Islet precursor cell (in vitro differentiated cells): ENCODE measurements around the gene NPTN.
"Not testable (repeated sequence)": the region's sequence is repeated elsewhere in the genome, so short reads cannot be mapped to it uniquely, and the experiment has no call there.

Experiments
- DNase-seq: peaks from one replicate; pipeline ENCODE4 v3.0.0-alpha.2; 2018

NPTN gene

DNA sequence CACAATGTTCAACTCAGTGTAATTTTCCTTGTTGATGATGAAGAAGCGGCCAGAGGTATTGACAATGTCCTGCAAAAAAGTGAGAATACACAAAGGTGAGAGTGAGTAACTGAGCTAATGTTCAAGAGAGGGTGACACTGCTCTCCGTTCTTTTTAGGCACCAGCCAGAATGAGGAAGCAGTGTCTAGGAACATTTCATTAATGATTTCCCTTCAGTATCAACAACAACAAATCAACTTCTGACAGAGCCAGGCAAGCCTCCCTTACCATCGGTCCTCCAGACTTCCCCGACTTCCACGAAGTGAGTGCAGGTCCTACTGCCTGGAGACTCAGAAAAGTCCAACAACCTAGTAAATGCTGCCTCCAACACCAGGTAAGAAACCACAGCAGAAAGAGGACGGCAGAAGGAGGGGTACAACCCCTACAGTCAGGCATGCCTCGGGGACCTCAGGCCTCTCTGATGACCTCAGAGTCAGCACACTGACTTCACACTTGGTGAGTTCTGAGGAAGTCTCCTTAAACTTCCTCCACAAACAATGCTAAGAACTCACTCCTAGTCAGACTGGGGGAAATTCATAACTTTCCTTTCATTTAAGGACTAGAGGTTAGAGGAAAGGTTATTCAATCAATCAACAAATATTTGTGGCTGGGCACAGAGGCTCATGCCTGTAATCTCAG, 62.7 kb downstream of the NPTN start:
- DNase-seq, result no peak

DNA sequence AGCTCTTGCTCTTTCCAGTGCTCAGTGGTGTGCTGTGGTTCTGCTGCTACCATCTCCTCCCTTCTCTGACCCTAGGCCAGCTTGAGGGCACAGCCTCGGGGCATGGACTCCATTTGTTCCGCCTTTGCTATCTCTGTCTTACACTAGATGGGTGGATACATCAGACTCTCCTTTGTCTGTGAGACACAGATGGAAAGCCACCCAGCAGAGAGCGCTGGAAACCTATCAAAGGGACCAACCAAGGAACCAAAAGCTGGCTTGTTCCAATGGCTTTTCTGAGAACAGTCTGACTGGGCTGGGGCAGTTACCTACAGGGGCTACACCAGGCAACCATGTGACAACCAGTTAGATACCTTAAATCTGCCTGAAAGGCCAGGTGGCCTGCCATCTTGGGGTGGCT, 63.8 kb downstream of the NPTN start:
- DNase-seq, result no peak

DNA sequence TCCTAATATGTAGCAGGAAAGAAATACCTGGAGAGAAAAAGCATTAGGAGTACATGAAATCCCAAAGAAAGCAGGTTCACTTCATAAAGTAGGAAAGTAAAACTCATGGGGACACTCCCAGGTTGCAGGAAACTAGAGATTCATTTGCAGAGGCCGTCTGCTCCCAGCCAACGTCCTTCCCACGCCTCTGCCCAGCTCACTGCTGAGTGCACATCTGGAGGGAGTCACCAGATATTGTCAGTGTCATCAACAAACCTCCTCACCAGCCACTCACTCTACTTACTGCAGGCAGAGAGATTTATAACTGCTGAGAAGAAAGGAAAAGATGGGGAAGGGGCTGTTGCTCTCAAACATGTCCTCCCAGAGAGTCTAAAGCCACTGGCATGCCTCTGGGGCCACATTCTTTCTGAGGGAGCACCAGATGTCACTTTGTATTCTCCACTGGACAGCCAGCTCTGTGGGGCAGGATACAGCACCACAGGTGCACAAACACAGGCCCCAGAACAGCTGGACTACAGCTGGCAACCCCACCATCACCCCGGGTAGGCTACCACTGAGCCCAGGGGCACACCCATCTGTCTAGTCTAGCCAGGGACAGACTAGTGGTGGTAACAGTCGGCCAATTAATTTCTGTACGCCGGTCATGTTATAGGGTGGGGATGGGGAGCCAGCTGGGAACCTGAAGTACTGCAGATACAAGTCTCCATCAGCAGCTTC, 64.5 kb downstream of the NPTN start:
- no peak for DNase-seq

DNA sequence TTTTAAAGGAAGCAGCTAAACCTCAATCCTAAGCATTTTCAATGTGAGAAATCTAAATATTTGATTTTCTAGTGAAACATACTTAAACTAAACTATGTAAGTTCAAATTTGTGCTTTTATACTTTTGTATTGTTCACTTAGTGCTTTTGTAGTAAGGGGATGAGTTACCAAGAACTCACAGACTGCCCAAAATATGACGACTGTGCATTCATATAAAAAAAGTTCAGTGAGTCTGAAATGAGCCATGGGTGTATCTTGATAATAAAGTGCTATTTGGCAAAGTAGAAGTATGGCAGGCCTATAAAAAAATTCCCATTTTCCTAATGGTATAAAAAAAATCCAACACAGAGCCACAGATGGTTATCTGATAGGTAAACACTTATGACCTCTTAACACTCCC, 66.2 kb downstream of the NPTN start:
- no peak for DNase-seq

DNA sequence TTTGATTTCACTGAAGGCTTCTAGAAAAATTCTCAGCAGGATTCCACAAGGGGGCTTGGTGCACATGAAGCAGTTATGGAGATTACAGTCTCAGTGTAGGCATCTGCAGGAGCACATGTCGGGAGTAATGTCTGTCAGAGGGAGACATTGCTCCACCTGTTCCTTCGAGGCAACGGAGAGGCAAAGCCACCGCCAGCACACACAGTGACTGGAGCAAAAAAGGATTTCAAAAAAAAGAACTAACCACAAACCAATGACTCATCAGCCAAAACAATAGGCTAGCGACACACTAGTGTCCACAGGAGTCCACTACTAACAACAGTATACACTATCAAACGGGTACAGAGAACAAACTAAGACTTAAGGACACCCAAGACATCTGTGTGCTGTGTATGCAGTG, 68.9 kb downstream of the NPTN start:
- peak; percentile 66 for DNase-seq

DNA sequence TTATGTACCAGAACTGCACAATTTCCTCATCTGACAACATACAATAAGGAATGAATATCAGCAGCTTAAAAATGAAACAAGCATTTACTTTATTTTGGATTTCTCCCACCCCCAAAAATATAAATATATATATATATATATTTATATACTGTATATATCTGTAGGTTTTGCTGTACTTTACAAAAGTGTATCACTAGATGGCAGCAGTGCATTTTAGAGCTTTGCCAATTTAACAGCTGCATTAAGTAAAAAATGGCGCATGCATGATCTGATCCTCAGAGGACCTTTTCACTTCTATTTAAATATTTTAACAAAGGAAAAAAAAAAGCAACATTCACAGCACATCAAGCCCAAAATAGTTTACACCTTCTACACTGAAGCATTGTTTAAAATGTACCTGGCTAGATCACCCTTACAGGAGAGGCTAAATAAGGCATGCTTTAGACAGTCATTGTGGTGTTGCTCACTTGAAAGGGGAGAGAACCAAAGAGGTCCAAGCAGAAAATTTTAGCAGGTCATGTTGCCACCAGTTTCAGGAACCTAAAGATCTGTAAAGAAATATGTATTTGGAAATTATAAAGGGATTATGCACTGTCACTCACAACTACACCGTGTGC, 72.6 kb downstream of the NPTN start:
- no peak for DNase-seq

DNA sequence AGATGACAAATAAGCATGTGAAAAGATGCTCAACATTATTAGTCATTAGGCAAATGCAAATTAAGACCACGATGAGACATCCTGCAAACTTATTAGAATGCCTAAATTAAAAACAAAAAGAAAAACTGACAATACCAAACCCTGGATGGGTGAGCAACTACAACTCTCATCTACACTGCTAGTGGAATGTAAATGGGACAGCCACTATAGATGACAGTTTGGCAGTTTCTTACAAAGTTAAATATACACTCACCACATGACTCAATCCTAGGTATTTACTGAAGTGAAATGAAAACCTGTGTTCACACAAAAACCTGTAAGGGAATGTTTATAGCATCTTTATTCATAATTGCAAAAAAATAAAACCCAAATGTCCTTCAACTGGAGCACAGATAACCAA, 74.7 kb downstream of the NPTN start:
- DNase-seq, result no peak

DNA sequence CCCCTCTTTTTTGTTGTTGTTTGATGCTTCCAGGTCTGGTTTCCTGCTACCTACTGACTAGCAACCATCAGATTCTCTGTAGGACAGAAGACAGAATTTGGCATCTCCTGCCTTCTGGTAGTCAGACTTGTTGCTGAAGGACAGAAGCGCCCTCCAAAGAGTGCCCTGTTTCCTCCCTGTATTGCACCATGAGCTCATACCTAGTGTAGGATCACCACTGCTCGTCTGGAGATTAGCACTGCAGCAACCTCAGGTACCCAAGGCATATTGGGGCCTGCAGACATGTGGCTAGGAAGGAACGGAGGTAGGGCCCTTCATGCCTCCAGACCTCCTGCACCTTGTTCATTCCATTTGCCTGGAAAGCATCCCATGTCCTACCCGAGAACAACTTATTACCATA, 78.1 kb downstream of the NPTN start:
- DNase-seq, result no peak

DNA sequence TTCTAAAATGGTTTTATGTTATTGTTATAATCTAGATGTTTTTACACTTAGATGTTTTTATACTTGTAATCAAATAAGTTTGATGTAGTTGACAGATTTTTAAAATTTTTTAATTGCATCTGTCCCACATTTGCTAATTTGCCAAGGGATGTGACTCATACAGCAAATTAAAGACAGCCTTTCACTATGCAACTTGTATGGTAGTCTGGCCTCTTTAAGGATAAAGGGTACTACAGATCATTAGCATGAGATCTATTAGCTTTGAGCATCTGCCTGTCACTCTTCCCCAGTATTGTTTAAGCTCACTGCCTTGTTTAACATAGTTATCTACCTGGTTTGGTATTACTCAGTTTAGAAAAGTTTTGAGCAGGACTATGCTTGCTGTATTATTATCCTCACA, 83.0 kb downstream of the NPTN start:
- DNase-seq, result no peak

DNA sequence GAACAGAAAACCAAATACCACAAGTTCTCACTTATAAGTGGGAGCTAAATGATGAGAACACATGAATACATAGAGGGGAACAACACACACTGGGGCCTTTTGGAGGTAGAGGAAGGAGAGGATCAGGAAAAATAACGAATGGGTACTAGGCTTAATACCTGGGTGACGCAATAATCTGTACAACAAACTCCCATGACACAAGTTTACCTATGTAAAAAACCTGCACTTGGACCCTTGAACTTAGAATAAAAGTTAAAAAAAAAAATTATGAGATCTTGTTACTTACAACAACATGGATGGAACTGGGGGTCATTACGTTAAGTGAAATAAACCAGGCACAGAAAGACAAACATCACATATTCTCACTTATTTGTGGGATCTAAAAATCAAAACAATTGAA, 84.3 kb downstream of the NPTN start:
- not testable (repeated sequence) for DNase-seq

DNA sequence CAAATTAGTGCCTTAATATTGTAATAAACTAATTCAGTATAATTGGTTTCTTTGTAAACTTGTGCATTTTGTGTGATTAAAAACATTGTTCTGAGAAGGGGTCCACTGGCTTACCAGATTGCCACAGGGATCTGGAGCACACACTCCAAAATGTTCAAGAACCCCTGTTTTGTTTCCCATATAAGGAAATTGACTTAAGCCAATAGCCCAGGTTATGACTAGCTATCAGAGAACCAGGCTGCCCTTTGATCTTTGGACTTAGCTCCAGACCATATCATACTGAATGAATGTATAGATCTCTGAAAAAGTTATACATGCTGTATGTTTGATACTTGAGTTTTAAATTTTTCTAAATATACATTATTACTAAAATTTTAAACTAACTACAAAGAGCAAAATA, 91.7 kb downstream of the NPTN start:
- no peak for DNase-seq

DNA sequence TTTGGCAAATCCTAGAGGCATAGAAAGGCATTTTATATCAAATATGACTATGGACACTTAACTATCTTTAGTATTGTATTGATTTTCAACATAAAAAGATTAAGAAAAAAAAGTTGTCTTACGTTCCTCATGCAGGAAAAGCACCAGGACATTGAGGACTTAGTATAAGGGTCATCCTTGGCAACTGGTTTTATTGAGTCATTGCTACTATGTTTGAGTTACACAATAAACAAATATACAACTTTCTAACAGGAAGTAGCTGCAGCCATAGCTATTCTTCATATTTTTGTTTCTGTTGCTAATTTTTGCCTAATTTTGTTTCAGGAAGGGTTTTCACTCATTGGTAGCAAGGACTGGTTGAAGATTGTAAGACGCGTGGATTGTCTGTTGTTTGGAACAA, 93.0 kb downstream of the NPTN start:
- DNase-seq, result no peak

DNA sequence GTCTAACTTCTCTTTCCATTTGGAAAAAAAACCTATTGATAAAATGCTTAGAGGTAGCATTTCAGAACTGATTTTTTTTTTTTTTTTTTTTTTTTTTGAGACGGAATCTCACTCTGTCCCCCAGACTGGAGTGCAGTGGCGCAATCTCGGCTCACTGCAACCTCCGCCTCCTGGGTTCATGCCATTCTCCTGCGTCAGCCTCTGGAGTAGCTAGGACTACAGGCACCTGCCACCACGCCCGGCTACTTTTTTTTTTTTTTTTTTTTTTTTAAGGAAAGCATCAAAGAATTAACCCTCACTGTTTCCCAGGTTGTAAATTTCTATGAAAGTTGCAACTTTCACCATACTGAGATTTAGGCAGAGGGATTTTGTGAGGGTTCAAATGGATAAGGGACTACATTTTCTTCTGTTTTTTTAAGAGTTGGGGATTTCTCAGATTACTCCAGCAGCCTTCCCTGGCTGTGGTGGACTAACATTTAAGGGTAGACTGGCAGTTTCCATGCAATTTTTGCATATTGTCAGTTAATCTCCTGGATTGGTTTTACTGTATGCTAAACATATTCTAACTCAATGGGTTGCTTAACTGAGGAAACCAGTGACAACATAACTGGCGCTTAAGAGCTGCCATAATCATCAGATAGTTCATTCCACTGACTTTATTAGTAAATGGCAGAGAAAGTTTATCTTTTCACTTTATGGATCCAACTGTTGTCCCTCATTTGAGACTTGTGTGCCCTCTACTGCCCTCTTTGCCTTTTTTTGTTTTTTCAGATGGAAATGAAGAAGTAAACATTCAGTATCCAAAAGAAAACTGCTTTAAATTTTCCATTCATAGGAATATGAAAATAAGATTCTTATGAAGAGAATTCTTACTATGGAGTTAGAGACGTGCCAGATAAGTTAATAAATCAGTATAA, 93.7 kb downstream of the NPTN start:
- no peak for DNase-seq

DNA sequence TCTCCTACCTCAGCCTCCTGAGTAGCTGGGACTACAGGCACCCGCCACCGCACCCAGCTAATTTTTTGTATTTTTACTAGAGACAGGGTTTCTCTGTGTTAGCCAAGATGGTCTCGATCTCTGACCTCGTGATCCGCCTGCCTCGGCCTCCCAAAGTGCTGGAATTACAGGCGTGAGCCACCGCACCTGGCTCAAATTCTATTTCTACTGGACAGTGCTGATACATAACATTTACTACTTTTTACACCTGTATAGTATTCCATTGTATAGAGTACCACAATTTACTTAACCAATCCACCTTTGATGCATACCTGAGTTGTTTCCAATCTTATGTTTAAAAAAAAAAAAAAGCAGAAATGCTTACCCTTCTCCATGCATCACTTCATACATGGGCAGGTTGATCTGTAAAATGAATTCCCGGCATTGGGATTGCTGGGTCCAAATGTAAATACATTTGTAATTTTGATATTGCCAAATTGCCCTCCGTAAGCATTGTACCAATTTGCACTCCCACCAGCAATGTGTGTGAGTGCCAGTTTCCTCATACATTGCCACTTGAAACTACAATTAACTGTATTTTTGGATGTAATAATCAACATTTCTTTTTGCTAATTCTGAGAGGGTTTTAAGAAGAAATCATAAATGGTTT, 94.5 kb downstream of the NPTN start:
- DNase-seq, result no peak

DNA sequence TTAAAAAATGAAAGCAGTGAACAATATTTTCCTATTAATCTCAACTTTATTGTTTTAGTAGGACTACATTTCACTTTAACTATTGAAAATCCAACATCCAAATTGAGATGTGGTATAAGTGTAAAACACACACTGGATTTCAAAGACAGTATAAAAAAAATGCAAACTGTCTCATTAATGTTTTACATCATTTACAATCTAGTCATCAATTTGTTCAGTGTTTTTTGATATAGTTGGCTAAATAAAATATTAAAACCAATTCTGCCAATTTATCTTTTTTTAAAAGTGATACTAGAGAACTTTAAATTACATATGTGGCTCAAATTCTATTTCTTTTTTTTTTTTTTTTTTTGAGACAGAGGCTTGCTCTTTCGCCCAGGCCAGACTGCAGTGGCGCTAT, 95.1 kb downstream of the NPTN start:
- no peak for DNase-seq

DNA sequence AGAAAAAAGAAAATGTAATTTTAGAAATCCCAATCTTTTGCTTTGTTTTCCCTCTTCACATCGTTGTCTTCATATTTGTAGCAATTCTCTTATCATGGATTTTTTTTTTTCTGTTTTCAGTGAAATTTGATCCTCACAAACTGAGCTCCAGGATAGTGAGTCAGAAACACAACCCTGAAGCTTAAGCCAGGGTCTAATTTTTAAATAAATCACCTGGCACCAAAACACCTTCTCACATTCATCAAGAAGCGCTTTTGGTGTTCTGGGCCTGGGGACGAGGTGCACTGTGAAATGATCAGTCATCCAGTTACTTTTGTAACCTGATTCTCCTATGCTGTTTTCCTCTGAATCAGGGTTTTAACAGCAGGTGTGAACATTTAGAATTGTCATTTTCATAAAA, 102.5 kb downstream of the NPTN start:
- no peak for DNase-seq

DNA sequence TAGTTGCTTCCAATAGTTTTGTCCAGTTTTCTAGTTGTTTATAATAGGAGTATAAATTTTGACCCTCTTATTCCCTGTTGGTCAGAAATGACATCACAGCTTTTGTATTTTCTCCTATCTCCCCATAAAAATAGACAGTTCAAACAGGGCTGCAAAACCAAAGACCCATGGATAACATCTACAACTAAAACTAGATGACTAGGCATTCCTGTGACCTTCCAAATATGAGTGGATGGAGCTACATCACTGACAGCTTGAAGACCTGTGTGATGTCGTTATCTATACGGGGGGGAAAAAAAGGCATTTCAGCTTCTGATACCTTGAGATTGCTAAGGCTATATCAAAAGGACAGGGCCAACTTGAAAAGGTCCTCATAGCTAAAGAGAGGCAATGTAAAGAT, 105.6 kb downstream of the NPTN start:
- DNase-seq, result no peak

DNA sequence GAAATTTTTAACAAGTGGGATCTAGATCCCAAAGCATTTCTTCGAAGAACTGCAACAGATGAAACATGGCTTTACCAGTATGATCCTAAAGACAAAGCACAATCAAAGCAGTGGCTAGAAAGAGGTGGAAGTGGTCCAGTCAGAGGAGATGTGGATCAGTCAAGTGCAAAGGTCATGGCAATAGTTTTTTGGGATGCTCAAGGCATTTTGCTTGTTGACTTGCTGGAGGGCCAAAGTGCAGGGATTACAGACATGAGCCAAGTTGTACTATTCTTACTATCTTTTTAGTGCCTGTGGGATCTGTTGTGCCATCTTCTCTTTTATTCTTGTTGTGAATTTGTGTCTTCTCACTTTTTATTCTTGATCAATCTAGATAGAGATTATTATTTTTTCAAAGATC, 108.3 kb downstream of the NPTN start:
- no peak for DNase-seq

DNA sequence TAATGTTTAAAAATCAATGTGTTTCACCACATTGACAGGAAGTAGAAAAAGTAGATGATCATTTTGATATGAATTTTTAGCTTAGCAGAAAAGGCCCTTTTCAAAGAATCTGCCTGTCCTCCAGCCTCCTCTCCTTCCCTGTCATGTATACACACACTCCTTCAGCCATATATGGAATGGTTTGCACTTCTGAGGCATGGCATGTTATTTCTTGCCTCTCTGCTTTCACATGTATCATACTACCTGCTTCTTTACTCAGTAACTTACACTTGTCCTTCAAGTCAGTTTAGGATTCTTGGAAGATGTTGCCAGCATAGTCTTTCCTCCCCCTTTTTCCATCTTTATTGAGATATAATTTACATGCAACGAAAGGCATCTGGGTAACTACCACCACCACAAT, 111.2 kb downstream of the NPTN start:
- DNase-seq, result no peak

DNA sequence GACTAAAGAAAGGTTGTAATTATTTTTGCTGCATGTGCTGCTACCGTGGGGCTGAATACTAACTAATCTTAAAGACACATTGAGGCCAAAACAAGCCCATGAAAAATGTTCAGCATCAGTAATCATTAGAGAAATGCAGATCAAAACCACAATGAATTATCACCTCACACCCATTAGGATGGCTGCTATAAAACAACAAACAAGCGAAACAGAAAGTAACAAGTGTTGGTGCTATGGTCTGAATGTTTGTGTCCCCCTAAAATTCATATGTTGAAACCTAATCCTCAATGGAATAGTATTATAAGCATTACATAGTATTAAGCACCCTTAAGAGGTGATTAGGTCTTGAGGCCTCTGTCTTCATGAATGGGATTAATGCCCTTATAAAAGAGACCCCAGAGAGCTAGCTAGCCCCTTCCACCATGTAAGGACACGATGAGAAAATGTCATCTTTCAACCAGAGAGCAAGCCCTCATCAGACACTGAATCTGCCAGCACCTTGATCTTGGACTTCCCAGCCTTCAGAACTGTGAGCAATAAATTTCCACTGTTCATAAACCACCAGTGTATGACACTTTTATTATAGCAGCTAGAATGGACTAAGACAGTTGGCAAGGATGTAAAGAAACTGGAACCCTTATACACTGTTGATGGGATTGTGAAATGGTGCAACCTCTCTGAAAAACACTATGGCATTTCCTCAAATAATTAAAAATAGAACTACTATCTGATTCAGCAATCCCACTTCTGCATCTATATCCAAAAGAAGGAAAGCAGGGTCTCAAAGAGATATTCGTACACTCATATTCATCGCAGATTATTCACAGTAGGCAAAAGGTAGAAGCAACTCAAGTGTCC, 114.1 kb downstream of the NPTN start:
- no peak for DNase-seq

DNA sequence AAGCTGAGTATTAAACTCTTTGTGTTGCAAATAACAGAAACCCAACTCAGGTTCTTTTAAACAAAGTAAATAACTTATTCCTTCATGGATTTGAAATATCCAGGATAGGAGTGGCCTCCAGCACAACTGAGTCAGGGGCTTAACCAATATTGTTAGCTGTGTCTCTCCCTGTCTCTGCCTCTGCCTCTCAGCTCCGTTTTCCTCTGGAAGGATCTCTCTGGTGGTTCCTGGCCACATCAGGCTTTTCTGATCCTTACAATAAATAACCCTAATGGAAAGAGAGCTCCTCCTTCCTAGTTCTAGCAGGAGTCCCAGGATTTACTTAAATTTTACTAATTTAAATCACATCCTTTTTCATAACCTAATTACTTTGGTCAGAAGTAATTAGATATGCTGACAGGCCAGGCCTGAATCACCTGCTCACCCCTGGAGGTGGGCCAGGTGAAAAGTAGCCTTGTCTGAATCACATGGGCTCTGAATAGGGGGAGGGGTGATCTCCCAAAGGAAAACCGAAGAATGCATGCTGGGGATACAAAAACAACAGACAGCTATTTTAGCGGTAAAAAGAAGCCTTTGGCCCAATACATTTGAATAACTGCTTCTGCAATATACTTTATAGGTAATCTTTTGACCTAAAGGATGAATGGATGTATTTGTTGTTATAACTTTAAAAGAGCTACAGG, 114.9 kb downstream of the NPTN start:
- no peak for DNase-seq
